Keratinocyte (primary cell): Measurements from ENCODE around the gene DVL2. TPM values are rescaled to one million over a fixed set of nuclear protein-coding genes. Genes with fewer than 3 reads are reported as not detected.

Source experiments
- DNase-seq: peaks from one replicate; pipeline ENCODE4 v3.0.0-alpha.2; 2011; ENCODE audit warnings: low read depth, missing footprints, low spot score
- FAIRE-seq: peaks from 2 replicates; lab custom pipeline; 2011; peaks lifted over from hg19 to GRCh38; lab: Jason Lieb, UNC
- H2AFZ ChIP-seq: 2 replicates; pipeline ENCODE4 v1.6.0; 2012; ENCODE audit warnings: low read length, control low read depth, inconsistent platforms; ENCODE audit not compliant: control insufficient read depth
- H3K27ac ChIP-seq: 2 replicates; pipeline ENCODE4 v1.5.1; 2011; ENCODE audit warnings: low read length; ENCODE audit not compliant: control insufficient read depth, insufficient read depth
- H3K27me3 ChIP-seq: 3 replicates; pipeline ENCODE4 v1.6.0; 2011; ENCODE audit warnings: low read length; ENCODE audit not compliant: control insufficient read depth, insufficient read depth; ENCODE audit errors: extremely low read depth
- H3K36me3 ChIP-seq, 2 experiments: 2 replicates in 1 of 2; 3 replicates in 1 of 2; pipeline ENCODE4 v1.5.1; 2011; ENCODE audit warnings: low read length in 2 of 2, mild to moderate bottlenecking in 1 of 2; ENCODE audit not compliant: control insufficient read depth in 2 of 2, insufficient read depth in 2 of 2; ENCODE audit errors: extremely low read depth in 1 of 2
- H3K4me1 ChIP-seq: 3 replicates; pipeline ENCODE4 v1.5.1; 2011; ENCODE audit warnings: low read length; ENCODE audit not compliant: control insufficient read depth, insufficient read depth; ENCODE audit errors: extremely low read depth
- H3K4me2 ChIP-seq: 3 replicates; pipeline ENCODE4 v1.6.0; 2011; ENCODE audit warnings: low read depth, low read length; ENCODE audit not compliant: control insufficient read depth, insufficient read depth; ENCODE audit errors: extremely low read depth
- H3K4me3 ChIP-seq, 3 experiments: fragments of 200-600 bp in 1 of 3; sonication (generic) in 1 of 3; 2 replicates in 2 of 3; 3 replicates in 1 of 3; pipeline ENCODE4 v1.5.1; 2011 to 2016; ENCODE audit warnings: low read length in 3 of 3, mild to moderate bottlenecking in 3 of 3, control low read depth in 2 of 3, inconsistent platforms in 1 of 3, low read depth in 1 of 3, mixed read lengths in 1 of 3, mixed run types in 1 of 3, moderate library complexity in 1 of 3; ENCODE audit not compliant: control insufficient read depth in 2 of 3, insufficient read depth in 2 of 3; ENCODE audit errors: extremely low read depth in 1 of 3
- H3K79me2 ChIP-seq: 2 replicates; pipeline ENCODE4 v1.6.0; 2012; ENCODE audit warnings: low read length; ENCODE audit not compliant: control insufficient read depth, insufficient read depth
- H3K9ac ChIP-seq: 3 replicates; pipeline ENCODE4 v1.6.0; 2011; ENCODE audit warnings: low read length; ENCODE audit not compliant: control insufficient read depth, insufficient read depth; ENCODE audit errors: extremely low read depth
- H3K9me1 ChIP-seq: 3 replicates; pipeline ENCODE4 v1.6.0; 2011; ENCODE audit warnings: low read length; ENCODE audit not compliant: control insufficient read depth, insufficient read depth; ENCODE audit errors: extremely low read depth
- H3K9me3 ChIP-seq: 2 replicates; pipeline ENCODE4 v1.5.1; 2012; ENCODE audit warnings: low read depth, low read length; ENCODE audit not compliant: control insufficient read depth
- H4K20me1 ChIP-seq: 3 replicates; pipeline ENCODE4 v1.6.0; 2011; ENCODE audit warnings: low read length; ENCODE audit not compliant: control insufficient read depth, insufficient read depth; ENCODE audit errors: extremely low read depth
- CTCF ChIP-seq, 3 experiments: IDR thresholded peaks in 1 of 3; conservative IDR thresholded peaks in 1 of 3; optimal IDR thresholded peaks in 1 of 3; 2 replicates in 2 of 3; 3 replicates in 1 of 3; pipeline versions ENCODE3 to v1.5.1; 2011; ENCODE audit warnings: low read length in 3 of 3, mild to moderate bottlenecking in 3 of 3, moderate library complexity in 2 of 3, control low read depth in 1 of 3, inconsistent platforms in 1 of 3; ENCODE audit not compliant: insufficient read depth in 2 of 3; ENCODE audit errors: extremely low read depth in 1 of 3
- EZH2 ChIP-seq: IDR thresholded peaks from one replicate; pipeline ENCODE4 v1.6.1; 2012; ENCODE audit warnings: inconsistent platforms, mild to moderate bottlenecking, low read length, moderate library complexity
- dilution Hi-C: fragments of 300-500 bp; cut with MboI; formaldehyde crosslinking; loops from one replicate; pipeline ENCODE4 v1.7.0; 2020; ENCODE audit warnings: low sequenced_read_pairs; ENCODE audit not compliant: extremely low pct_ligation_motif_present
- polyA plus RNA-seq, 5 experiments: library from polyadenylated mRNA; depleted of rRNA in 3 of 5; stranded (reverse) in 3 of 5; stranded (forward) in 1 of 5; unstranded in 1 of 5; fragments of >200 nt; gene quantifications; 1 replicate in 1 of 5; 2 replicates in 3 of 5; 3 replicates in 1 of 5; pipeline versions ENCODE4 v1.2.1 to v1.2.3, GENCODE V29; 2011 to 2012; ENCODE audit warnings: missing spikeins in 2 of 5, low read depth in 1 of 5, low replicate concordance in 1 of 5

Gene DVL2
- polyA plus RNA-seq, 1 donor (not counting 4 experiments of a cell fraction or from before 2014, with no cell fraction given): 3.7 TPM

- Histone ChIP-seq H3K4me3 (no peak overlapping the region), H3K79me2 (peaks cover 14% of the 10 kb centered on the region), H2AFZ (no peak overlapping the region), H3K4me1 (peaks cover 42% of the 10 kb centered on the region), H3K9me3 (no peaks in the 10 kb centered on the region), H3K36me3 (peaks cover 22 to 25% of the 10 kb centered on the region in 2 experiments), H3K4me2 (no peak overlapping the region), H3K27ac (no peak overlapping the region), H3K9ac (no peak overlapping the region), H3K27me3 (no peaks in the 10 kb centered on the region), H4K20me1 (peaks cover 8% of the 10 kb centered on the region), H3K9me1 (no peaks in the 10 kb centered on the region)
- FAIRE-seq (no peak), DNase-seq (no peak)
- TF ChIP-seq EZH2 (no peak), CTCF (optimal IDR thresholded peaks at IDR 0.05 in 1 of 3, IDR thresholded peaks at IDR 0.05 in 1 of 3, conservative IDR thresholded peaks at IDR 0.05 in 1 of 3; ENCODE audit: extremely low read depth in 1 of 3, insufficient read depth in 2 of 3, low read length in 3 of 3) (no peak)
- dilution Hi-C loops: no loop called here
These were observed 15.6 kb downstream of the DVL2 start for GRCh38 chr17:7218758-7219157.

- no peak overlapping the region for H2AFZ ChIP-seq
- peak overlapping the region; percentile 62 for H3K4me2 ChIP-seq
- DNase-seq (no peak), FAIRE-seq (no peak)
- H3K9me1 ChIP-seq: no peaks in the 10 kb centered on the region
- peaks cover 8% of the 10 kb centered on the region for H4K20me1 ChIP-seq
- H3K27ac ChIP-seq: no peak overlapping the region
- TF ChIP-seq EZH2: no peak
- TF ChIP-seq CTCF (optimal IDR thresholded peaks at IDR 0.05 in 1 of 3, IDR thresholded peaks at IDR 0.05 in 1 of 3, conservative IDR thresholded peaks at IDR 0.05 in 1 of 3; ENCODE audit: extremely low read depth in 1 of 3, insufficient read depth in 2 of 3, low read length in 3 of 3): no peak
- dilution Hi-C loops: no loop called here
- H3K4me1 ChIP-seq: peaks cover 42% of the 10 kb centered on the region
- H3K36me3 ChIP-seq: peaks cover 17 to 22% of the 10 kb centered on the region in 2 experiments
- H3K27me3 ChIP-seq: no peaks in the 10 kb centered on the region
- H3K9me3 ChIP-seq: no peaks in the 10 kb centered on the region
- H3K9ac ChIP-seq: no peak overlapping the region
- H3K79me2 ChIP-seq: peaks cover 14% of the 10 kb centered on the region
- H3K4me3 ChIP-seq: no peak overlapping the region
These were observed 16.2 kb downstream of the DVL2 start for GRCh38 chr17:7218166-7218565.
